Measurements from ENCODE around the gene GPX2. TPM values are rescaled to one million over a fixed set of nuclear protein-coding genes. Genes with fewer than 3 reads are reported as not detected.

Gene GPX2
- total RNA-seq, 1 donor from 2014 or later: not detected

DNA sequence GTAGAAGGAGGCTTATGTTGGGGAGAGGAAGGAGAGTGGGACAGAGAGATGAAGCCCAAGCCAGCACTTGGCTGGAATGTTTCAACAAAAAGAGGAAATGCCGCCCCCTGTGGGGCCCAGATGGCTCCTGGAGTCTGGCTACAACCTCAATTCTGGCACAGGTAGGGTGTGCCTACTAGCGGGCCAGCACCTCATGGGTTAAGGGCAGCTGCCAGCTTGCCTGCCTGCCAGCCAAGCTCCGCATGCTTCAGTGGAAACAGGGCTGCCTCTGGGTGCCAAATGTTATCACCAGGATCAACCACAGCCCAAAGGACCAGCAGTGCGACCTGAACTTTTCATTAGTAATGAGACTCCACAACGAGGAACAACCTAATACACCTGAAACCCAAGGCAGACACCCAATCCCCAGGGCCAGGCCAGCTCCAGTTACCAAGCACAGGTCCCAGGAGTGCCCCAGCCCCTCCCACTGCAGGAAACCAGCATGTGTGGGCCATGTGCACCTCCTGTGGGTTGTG lies 18.3 kb upstream of the GPX2 start:
- no peak for DNase-seq (ENCODE audit: low read depth, low spot score)

DNA sequence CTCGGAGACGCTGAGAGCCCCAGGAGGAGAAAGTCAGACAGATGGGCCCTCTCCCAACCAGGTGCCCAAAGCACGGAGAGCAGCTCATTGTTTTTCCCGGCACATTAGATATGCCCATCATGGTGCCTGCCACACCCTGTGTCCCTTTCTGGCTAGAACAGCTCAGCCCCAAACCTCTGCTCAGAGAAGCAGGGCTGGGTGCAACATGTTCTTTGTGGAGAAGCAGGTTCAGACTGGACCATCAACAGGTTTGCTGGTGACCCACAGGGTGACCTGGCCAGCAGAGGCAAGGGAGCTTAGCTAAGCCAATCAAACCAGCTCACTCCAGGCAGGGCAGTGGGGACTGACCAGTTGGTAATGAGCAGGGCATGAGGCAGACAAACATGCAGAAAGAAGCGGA lies 16.2 kb upstream of the GPX2 start:
- no peak for DNase-seq (ENCODE audit: low read depth, low spot score)

DNA sequence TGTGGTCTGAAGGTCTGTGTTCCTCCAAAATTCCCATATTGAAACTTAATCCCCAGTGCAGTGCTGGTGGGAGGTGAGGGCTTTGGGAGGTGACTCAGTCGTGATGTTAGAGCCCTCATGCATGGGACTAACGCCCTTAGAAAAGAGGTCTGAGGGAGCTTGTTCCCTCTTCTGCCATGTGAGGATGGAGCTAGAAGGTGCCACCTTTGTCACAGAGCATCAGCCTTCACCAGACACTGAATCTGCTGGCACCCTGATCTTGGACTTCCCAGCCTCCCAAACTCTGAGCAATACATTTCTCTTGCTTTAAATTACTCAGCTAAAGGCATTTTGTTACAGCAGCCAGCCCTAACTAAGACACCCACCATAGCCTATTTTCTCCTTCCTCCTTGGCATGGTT lies 15.7 kb upstream of the GPX2 start:
- DNase-seq (ENCODE audit: low read depth, low spot score): no peak

GRCh38 chr14:64956697-64957406 lies 14.3 kb upstream of the GPX2 start:
- no peak for DNase-seq (ENCODE audit: low read depth, low spot score)

- DNase-seq (ENCODE audit: low read depth, low spot score): no peak
Observed at GRCh38 chr14:64955297-64955696, 12.8 kb upstream of the GPX2 start.

- no peak for DNase-seq (ENCODE audit: low read depth, low spot score)
Observed at GRCh38 chr14:64954491-64955240, 12.1 kb upstream of the GPX2 start.

DNA sequence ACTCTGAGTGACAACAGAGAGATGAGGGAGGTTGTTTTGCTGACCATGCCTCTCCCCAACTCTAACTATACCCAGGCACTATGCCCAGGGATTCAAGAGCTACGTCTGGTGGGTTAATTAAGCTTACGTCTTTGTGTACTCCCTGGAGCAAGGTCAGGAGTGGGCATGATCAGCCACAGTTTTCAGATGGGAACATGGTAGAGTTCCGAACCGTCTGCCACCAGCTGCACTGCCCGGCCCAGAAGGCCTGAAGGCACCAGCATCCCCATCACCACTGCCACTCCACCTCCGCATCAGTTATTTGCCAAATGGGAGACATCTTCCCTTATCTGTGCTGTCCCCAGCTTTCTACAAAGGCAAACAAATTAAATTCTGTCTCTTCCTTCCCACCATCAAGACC lies 11.1 kb upstream of the GPX2 start:
- DNase-seq (ENCODE audit: low read depth, low spot score): no peak

GRCh38 chr14:64953310-64953654 lies 10.7 kb upstream of the GPX2 start:
- no peak for DNase-seq (ENCODE audit: low read depth, low spot score)

GRCh38 chr14:64952598-64953309 lies 10.2 kb upstream of the GPX2 start:
- DNase-seq (ENCODE audit: low read depth, low spot score): no peak

GRCh38 chr14:64951724-64952123 lies 9.2 kb upstream of the GPX2 start:
- DNase-seq (ENCODE audit: low read depth, low spot score): no peak

DNA sequence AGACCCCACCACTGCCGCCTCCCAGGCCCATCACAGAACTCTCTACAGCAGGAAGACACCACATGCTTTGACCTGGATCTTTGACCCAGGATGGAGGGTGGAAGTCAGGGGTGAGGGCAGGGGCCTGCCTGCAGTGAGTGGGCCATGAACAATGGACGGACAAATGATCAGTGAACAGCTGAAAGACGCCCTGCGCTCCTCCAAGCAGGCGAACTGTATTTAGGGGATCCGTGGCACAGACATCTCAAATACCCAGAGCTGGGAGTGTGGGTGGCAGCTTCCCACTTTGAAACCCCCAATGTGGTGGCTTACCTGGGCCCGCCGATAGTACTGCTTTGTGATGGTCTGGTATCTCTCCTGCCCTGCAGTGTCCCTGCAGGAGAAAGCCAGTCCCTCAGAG lies 8.7 kb upstream of the GPX2 start:
- DNase-seq (ENCODE audit: low read depth, low spot score): no peak

DNA sequence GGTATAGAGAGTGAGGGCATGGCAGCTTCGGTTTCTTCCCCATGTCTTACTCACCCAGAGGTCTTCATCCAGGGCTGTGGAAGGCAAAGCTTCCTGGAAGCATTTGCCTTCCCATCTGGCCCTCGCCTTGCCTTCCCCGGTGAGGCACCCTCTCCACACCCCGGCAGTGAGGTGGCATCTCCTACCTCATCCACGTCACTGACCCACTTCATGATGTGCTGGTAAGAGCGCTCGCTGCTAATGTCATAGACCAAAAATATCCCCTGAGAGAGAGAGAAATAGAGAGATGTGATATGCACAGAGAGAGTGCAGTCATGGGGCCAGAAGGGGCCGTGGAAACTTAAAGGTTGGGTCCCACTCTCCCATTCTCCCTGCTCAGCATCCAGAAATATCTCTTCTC lies 8.3 kb upstream of the GPX2 start:
- no peak for DNase-seq (ENCODE audit: low read depth, low spot score)

DNA sequence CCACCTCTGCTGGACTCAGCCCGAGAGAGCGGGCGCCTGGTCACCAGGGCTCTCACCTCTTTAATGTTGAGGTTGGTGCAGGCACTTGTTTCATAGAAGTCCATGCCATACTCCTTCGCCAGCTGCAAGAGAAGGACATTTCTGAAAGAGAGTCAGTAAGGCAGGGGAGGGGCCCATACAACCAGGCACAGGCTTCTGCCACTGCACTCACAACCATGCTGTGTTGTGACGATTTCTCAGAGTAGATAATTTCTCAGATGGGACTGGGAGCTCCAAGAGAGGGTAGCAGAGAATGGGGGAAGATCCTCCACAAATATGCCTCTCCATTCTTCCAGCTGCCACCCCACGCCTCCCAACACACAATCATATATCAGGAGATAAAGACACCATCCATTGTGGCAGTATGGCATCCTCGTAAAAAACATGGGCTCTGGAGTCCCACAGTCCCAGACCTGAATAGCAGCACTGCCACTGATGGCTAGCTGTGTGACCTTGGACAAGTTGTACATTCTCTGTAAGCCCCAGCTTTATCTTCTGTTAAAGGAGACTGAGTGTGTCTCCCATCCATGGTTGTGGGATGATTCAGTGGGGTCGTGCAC lies 6.2 kb upstream of the GPX2 start:
- no peak for DNase-seq (ENCODE audit: low read depth, low spot score)

- no peak for DNase-seq (ENCODE audit: low read depth, low spot score)
Observed at GRCh38 chr14:64947710-64948611, 5.4 kb upstream of the GPX2 start.

DNA sequence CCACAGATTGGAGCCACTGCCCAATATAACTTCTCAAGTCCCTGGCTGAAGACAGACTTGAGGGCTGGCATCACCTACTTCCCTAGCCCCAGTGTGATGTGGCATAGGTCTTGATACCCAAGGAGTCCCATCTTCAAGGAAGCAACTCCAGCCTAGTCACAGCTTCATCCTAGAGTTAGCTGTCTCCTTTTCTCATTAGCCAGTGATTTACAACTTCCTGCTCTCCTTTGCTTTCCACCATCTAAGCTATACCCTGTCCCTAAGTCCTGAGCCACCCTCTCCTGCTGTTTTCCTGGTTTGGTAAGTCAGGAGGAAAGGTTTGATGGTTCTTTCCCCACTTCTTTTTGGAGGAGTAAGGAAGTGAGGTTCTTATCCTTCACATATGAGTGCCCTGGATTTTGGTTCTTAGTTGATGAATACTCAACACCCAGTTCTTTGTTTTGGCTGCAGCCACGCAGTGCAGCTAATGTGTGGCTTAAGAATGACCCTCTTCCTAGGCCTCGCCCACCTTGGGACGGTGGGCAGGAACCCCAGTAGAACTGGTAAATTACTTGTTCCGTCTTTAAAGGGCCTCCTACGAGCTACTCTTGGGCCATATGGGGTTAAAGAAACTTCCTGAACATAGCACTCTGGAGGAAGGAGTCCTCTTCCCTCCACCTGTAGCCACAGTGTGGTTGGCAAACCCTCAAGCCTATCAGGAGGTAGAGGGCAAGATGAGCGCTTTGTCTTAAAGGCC lies 3.9 kb upstream of the GPX2 start:
- DNase-seq (ENCODE audit: low read depth, low spot score): no peak

GRCh38 chr14:64945431-64946178 lies 3.1 kb upstream of the GPX2 start:
- DNase-seq (ENCODE audit: low read depth, low spot score): no peak

DNA sequence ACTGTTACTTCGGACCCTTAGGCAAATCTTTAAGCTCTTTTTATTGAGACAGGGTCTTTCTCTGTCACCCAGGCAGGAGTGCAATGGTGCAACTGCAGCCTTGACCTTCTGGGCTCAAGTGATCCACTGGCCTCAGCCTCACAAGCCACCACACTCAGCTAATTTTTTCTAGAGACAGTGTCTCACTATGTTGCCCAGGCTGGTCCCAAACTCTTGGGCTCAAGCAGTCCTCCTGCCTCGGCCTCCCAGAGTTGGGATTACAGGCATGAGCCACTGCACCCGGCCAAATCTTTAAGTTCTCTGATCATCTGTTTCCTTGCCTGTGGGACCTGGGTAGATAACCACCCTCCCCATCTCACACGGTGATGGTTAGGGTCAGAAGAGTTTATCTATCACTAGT lies 2.3 kb upstream of the GPX2 start:
- no peak for DNase-seq (ENCODE audit: low read depth, low spot score)

GRCh38 chr14:64944041-64944440 lies 1.5 kb upstream of the GPX2 start:
- no peak for DNase-seq (ENCODE audit: low read depth, low spot score)

- DNase-seq (ENCODE audit: low read depth, low spot score): no peak
Observed at GRCh38 chr14:64943556-64943955, 1.0 kb upstream of the GPX2 start.

Measured in pulmonary artery endothelial cell (primary cell).